Activated B cell treated with CpG ODN at 0.5 μM for 24 hours (primary cell): ENCODE measurements around the gene SDC4. TPM values are rescaled to one million over a fixed set of nuclear protein-coding genes. Genes with fewer than 3 reads are reported as not detected.

Source experiments
- ATAC-seq: fragments of 200-7000 bp; cut with Tn5 transposase; one replicate; pipeline ENCODE4 v1.10.0; 2021; ENCODE audit warnings: low read depth, mild to moderate bottlenecking, moderate library complexity
- CTCF ChIA-PET: fragments of 350-600 bp; sonication (Branson Sonifier 250); formaldehyde crosslinking; loops from one replicate; lab custom pipeline; 2021; ENCODE audit warnings: antibody characterized with exemption; lab: Charles Lee
- POLR2A ChIA-PET: fragments of 350-600 bp; sonication (Branson Sonifier 250); formaldehyde crosslinking; loops from one replicate; lab custom pipeline; 2021; ENCODE audit warnings: antibody characterized with exemption; lab: Charles Lee
- DNase-seq: peaks from one replicate; pipeline ENCODE4 v3.0.0; 2022
- H3K27ac Mint-ChIP-seq: one replicate; pipeline ENCODE4 v1.8.0; 2020; ENCODE audit warnings: mixed read lengths
- H3K27me3 Mint-ChIP-seq: one replicate; pipeline ENCODE4 v1.8.0; 2021; ENCODE audit warnings: mixed read lengths
- H3K36me3 Mint-ChIP-seq: one replicate; pipeline ENCODE4 v1.8.0; 2021; ENCODE audit warnings: low read depth, mixed read lengths
- H3K4me1 Mint-ChIP-seq: one replicate; pipeline ENCODE4 v1.8.0; 2021; ENCODE audit warnings: mixed read lengths
- H3K4me3 Mint-ChIP-seq: one replicate; pipeline ENCODE4 v1.8.0; 2020; ENCODE audit warnings: mild to moderate bottlenecking, mixed read lengths
- H3K9me3 Mint-ChIP-seq: one replicate; pipeline ENCODE4 v1.8.0; 2020; ENCODE audit warnings: mixed read lengths
- CTCF ChIP-seq: fragments of 200-600 bp; IDR thresholded peaks from one replicate; pipeline ENCODE4 v1.8.0; 2022; ENCODE audit warnings: antibody characterized with exemption, mild to moderate bottlenecking
- intact Hi-C: fragments of 100-400 bp; cut with micrococcal nuclease; formaldehyde crosslinking; loops from one replicate; pipeline ENCODE4 v1.15.1; 2024
- total RNA-seq: library from RNA; stranded (reverse); gene quantifications from 2 replicates; pipeline ENCODE4 v1.2.3, GENCODE V29; 2022

SDC4 gene
- total RNA-seq, 1 donor from 2014 or later = not detected

DNA sequence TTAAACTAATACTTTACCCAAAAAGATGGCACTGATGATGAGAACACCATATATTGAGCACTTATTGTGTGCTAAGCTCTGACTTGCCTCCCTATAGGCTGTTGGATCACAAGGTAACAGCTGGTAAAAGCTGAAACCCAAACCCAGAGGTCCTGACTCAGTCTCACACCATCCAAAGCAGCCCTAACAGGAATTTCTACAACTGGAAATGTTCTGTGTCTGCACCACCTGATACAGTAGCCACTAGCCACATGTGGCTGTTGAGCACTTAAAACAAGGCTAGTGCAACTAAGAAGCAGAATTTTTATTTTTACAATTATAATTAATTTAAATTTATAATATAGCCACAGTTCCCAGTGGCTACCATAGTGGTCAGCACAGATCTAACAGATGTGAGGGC is 24.5 kb downstream of the SDC4 start:
- ATAC-seq (no peak), DNase-seq (no peak)
- Mint-ChIP-seq H3K4me3 (no peak overlapping the region), H3K27ac (no peak overlapping the region), H3K36me3 (no peaks in the 10 kb centered on the region), H3K4me1 (peaks cover 30% of the 10 kb centered on the region), H3K27me3 (no peaks in the 10 kb centered on the region), H3K9me3 (no peaks in the 10 kb centered on the region)
- ChIA-PET CTCF (interaction anchor here (0.8 to 2.3 kb wide), 7 partner anchors 12 to 447 kb away, joined by 3 to 33 read pairs (median 6); partner anchors contain the start of gene PIGT), POLR2A (interaction anchor here (1.2 kb wide), 1 partner anchor 40 kb away, joined by 4 read pairs; no protein-coding TSS in a partner anchor)
- no peak for TF ChIP-seq CTCF
- intact Hi-C loops = loop anchor here (1.0 kb wide), 2 partner anchors 164 to 448 kb away; no protein-coding TSS in a partner anchor

GRCh38 chr20:45322952-45323383 is 25.3 kb downstream of the SDC4 start:
- peak; percentile 19 for ATAC-seq
- no peak for TF ChIP-seq CTCF
- no peak overlapping the region for H3K4me3 Mint-ChIP-seq
- CTCF ChIA-PET = interaction anchor here (0.8 to 2.3 kb wide), 10 partner anchors 11 to 448 kb away, joined by 3 to 33 read pairs (median 6); partner anchors contain the start of genes PIGT and SYS1
- H3K27ac Mint-ChIP-seq = no peak overlapping the region
- POLR2A ChIA-PET = interaction anchor here (0.6 to 1.2 kb wide), 2 partner anchors 41 to 42 kb away, joined by 4 read pairs; no protein-coding TSS in a partner anchor
- DNase-seq = no peak
- H3K9me3 Mint-ChIP-seq = no peaks in the 10 kb centered on the region
- H3K27me3 Mint-ChIP-seq = no peaks in the 10 kb centered on the region
- peaks cover 37% of the 10 kb centered on the region for H3K4me1 Mint-ChIP-seq
- no peaks in the 10 kb centered on the region for H3K36me3 Mint-ChIP-seq
- intact Hi-C loops = loop anchor here (1.0 kb wide), 2 partner anchors 164 to 448 kb away; no protein-coding TSS in a partner anchor

DNA sequence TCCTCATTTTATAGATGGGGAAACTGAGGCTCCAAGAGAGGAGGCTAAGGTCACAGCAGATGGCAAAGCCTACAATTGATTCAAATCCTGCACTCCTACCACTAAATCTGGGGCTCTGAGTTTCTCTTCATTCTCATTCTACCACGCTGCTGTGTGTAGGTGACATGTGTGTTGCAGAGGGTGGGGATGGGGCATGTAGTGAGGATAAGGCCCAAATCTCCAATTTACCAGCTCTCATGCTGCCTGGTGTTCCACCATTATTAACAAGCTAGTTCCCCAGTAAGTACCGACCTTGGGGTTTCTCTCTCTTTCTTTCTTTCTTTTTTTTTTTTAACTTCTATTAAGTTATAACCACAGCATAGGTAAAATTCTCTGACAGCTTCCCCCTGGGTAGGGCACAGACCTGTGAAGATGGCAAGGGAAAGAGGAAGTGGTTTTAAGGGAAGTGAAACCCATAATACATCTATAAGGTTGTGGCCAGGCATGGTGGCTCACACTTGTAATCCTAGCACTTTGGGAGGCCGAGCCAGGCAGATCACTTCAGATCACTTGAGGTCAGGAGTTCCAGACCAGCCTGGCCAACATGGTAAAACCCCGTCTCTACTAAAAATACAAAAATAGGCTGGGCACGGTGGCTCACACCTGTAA is 27.2 kb downstream of the SDC4 start:
- H3K4me1 Mint-ChIP-seq = peaks cover 37% of the 10 kb centered on the region
- no peak for TF ChIP-seq CTCF
- intact Hi-C loops = loop anchor here (1.0 kb wide), 1 partner anchor 42 kb away; the partner anchor contains the start of gene SYS1
- ChIA-PET POLR2A (interaction anchor here (0.9 to 2.9 kb wide), 6 partner anchors 9 to 449 kb away, joined by 3 to 19 read pairs (median 4); partner anchors contain the start of gene SYS1), CTCF (interaction anchor here (1.0 to 5.2 kb wide), 10 partner anchors 9 to 450 kb away, joined by 3 to 49 read pairs (median 5); partner anchors contain the start of gene SYS1)
- peak overlapping the region; percentile 46 for H3K27ac Mint-ChIP-seq
- H3K9me3 Mint-ChIP-seq = no peaks in the 10 kb centered on the region
- H3K4me3 Mint-ChIP-seq = peak overlapping the region; percentile 32
- peaks cover 4% of the 10 kb centered on the region for H3K27me3 Mint-ChIP-seq
- no peaks in the 10 kb centered on the region for H3K36me3 Mint-ChIP-seq
- ATAC-seq (peak; percentile 93), DNase-seq (no peak)

DNA sequence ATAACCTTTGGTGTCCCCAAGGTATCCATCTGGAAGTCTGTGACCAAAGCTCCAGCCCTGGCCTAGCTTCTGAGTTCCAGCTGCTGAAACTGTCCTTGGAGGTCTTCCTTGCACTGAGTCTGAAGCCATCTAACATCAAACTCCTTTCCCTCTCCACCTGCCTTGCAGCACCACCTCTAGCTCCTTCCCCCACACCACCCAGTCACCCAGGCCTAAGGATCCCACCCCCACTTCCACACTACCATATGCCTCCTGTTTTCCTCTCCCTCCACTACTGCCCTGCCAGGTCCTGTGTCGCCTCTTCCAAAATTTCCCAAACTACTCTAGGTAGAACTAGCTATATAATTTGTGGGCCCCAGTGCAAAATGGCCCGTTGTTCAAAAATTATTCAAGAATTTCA is 29.3 kb downstream of the SDC4 start:
- peaks cover 37% of the 10 kb centered on the region for H3K4me1 Mint-ChIP-seq
- no peaks in the 10 kb centered on the region for H3K9me3 Mint-ChIP-seq
- H3K27me3 Mint-ChIP-seq = peaks cover 18% of the 10 kb centered on the region
- peak overlapping the region; percentile 61 for H3K27ac Mint-ChIP-seq
- no peak for TF ChIP-seq CTCF
- DNase-seq = no peak
- peak overlapping the region; percentile 11 for H3K4me3 Mint-ChIP-seq
- intact Hi-C loops = loop anchor here (1.0 kb wide), 2 partner anchors 118 to 452 kb away; no protein-coding TSS in a partner anchor
- H3K36me3 Mint-ChIP-seq = no peaks in the 10 kb centered on the region
- ChIA-PET POLR2A (interaction anchor here (0.7 kb wide), 2 partner anchors 14 to 118 kb away, joined by 4 to 7 read pairs; no protein-coding TSS in a partner anchor), CTCF (interaction anchor here (0.7 to 5.2 kb wide), 8 partner anchors 25 to 480 kb away, joined by 3 to 49 read pairs (median 4); no protein-coding TSS in a partner anchor)
- ATAC-seq = no peak
